Sigmoid colon (tissue), 4 donors: ENCODE data around the gene FAM25C.
"Not testable (repeated sequence)": the region's sequence is repeated elsewhere in the genome, so short reads cannot be mapped to it uniquely, and the experiment has no call there.

ENCODE experiments used
- POLR2AphosphoS5 ChIP-seq, 4 donors: sonication (generic); formaldehyde crosslinking; IDR thresholded peaks; one replicate each; pipeline ENCODE4 v1.6.1; 2017; ENCODE audit warnings: antibody characterized with exemption in 4 of 4
- TF ChIP-seq, protein P1 (sequence below), 4 experiments: fragments of 450-650 bp in 3 of 4; fragments of 200-600 bp in 1 of 4; IDR thresholded peaks; one replicate each; pipeline ENCODE4 v1.5.1; 2016 to 2019; ENCODE audit warnings: antibody characterized with exemption in 4 of 4, mild to moderate bottlenecking in 3 of 4, moderate library complexity in 2 of 4

DNA sequence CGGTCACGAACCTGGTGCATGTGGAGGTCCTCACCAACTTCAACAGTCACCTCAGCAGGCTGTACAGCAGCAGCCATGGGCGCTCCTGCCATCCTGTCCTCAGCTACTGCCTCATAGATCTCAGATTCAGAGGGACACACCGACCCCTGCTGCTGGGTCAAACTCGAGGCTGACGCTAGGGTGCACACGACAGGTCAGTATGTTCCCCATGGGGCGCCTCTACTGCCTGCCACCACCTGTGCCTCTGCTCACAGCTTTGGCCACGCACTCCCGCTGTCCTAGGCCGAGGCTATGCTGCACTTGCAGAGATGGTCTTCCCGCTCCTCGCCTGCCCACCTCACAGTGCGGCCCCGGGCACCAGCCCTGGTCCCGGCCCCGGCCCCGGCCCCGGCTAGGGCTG, 31.8 kb upstream of the FAM25C start:
- TF ChIP-seq, protein P1, sequence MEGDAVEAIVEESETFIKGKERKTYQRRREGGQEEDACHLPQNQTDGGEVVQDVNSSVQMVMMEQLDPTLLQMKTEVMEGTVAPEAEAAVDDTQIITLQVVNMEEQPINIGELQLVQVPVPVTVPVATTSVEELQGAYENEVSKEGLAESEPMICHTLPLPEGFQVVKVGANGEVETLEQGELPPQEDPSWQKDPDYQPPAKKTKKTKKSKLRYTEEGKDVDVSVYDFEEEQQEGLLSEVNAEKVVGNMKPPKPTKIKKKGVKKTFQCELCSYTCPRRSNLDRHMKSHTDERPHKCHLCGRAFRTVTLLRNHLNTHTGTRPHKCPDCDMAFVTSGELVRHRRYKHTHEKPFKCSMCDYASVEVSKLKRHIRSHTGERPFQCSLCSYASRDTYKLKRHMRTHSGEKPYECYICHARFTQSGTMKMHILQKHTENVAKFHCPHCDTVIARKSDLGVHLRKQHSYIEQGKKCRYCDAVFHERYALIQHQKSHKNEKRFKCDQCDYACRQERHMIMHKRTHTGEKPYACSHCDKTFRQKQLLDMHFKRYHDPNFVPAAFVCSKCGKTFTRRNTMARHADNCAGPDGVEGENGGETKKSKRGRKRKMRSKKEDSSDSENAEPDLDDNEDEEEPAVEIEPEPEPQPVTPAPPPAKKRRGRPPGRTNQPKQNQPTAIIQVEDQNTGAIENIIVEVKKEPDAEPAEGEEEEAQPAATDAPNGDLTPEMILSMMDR (IDR thresholded peaks at IDR 0.05): not testable (repeated sequence)
- not testable (repeated sequence) for TF ChIP-seq POLR2AphosphoS5 (IDR thresholded peaks at IDR 0.05)
